ENCODE results near the gene SAP30BP.
A peak's percentile ranks its signal among the peaks of the same experiment; 100 is the strongest.

The SAP30BP gene

GRCh38 chr17:75712446-75712845, 45.3 kb downstream of the SAP30BP start:
- peaks cover 0 to 10% (median 2%) of the 10 kb centered on the region in 4 experiments for H3K4me1 ChIP-seq (ENCODE audit: control extremely low read depth in 1 of 4, control insufficient read depth in 4 of 4, insufficient read depth in 4 of 4, low read length in 3 of 4)
- WGBS (ENCODE audit: insufficient coverage) = no CpG with 5 or more reads among the region's 2 CpGs
- CTCF ChIA-PET = interaction anchor here (1.3 to 1.6 kb wide), 2 partner anchors 8 to 87 kb away, joined by 3 to 4 read pairs; no protein-coding TSS in a partner anchor
- no peak overlapping the region for H3K4me3 ChIP-seq (ENCODE audit: control insufficient read depth in 1 of 7, extremely low read depth in 1 of 7, insufficient read depth in 4 of 7, low read depth in 2 of 7, low read length in 6 of 7)
- POLR2A ChIA-PET = no interaction called here
- no peak for DNase-seq
- no peaks in the 10 kb centered on the region for H3K27me3 ChIP-seq (replicated peaks in 2 of 5; ENCODE audit: control insufficient read depth in 4 of 5, insufficient read depth in 5 of 5, low read length in 4 of 5)
- no peak overlapping the region for H3K27ac ChIP-seq (ENCODE audit: insufficient read depth in 1 of 2, low read depth in 1 of 2, low read length in 2 of 2, poor library complexity in 1 of 2, severe bottlenecking in 2 of 2)
- no peaks in the 10 kb centered on the region for H3K9me3 ChIP-seq (ENCODE audit: control extremely low read depth in 1 of 5, control insufficient read depth in 4 of 5, insufficient read depth in 2 of 5, low read depth in 1 of 5, low read length in 4 of 5)
- H3K36me3 ChIP-seq (ENCODE audit: control insufficient read depth in 4 of 4, insufficient read depth in 4 of 4, low read length in 3 of 4) = peaks cover 0 to 13% (median 9%) of the 10 kb centered on the region in 4 experiments

- H3K4me1 ChIP-seq (ENCODE audit: control extremely low read depth in 1 of 4, control insufficient read depth in 4 of 4, insufficient read depth in 4 of 4, low read length in 3 of 4) = peaks cover 0 to 10% (median 8%) of the 10 kb centered on the region in 4 experiments
- ChIA-PET CTCF (interaction anchor here (1.0 to 2.9 kb wide), 3 partner anchors 12 to 30 kb away, joined by 3 to 9 read pairs (median 3); no protein-coding TSS in a partner anchor), POLR2A (no interaction called here)
- no peak overlapping the region for H3K27ac ChIP-seq (ENCODE audit: insufficient read depth in 1 of 2, low read depth in 1 of 2, low read length in 2 of 2, poor library complexity in 1 of 2, severe bottlenecking in 2 of 2)
- H3K27me3 ChIP-seq (replicated peaks in 2 of 5; ENCODE audit: control insufficient read depth in 4 of 5, insufficient read depth in 5 of 5, low read length in 4 of 5) = peaks cover 0 to 24% (median 20%) of the 10 kb centered on the region in 5 experiments
- DNase-seq = no peak
- no peaks in the 10 kb centered on the region for H3K36me3 ChIP-seq (ENCODE audit: control insufficient read depth in 4 of 4, insufficient read depth in 4 of 4, low read length in 3 of 4)
- 100% methylated on average over 1 of the region's 2 CpGs for WGBS (ENCODE audit: insufficient coverage)
- no peaks in the 10 kb centered on the region for H3K9me3 ChIP-seq (ENCODE audit: control extremely low read depth in 1 of 5, control insufficient read depth in 4 of 5, insufficient read depth in 2 of 5, low read depth in 1 of 5, low read length in 4 of 5)
- no peak overlapping the region for H3K4me3 ChIP-seq (ENCODE audit: control insufficient read depth in 1 of 7, extremely low read depth in 1 of 7, insufficient read depth in 4 of 7, low read depth in 2 of 7, low read length in 6 of 7)
Observed at GRCh38 chr17:75719732-75720131, 52.6 kb downstream of the SAP30BP start.

- H3K27ac ChIP-seq (ENCODE audit: insufficient read depth in 1 of 2, low read depth in 1 of 2, low read length in 2 of 2, poor library complexity in 1 of 2, severe bottlenecking in 2 of 2) = no peak within 1 kb of the TSS
- WGBS (ENCODE audit: insufficient coverage) = 3% methylated on average over 52 of the region's 70 CpGs
- no peaks in the 10 kb centered on the region for H3K36me3 ChIP-seq (ENCODE audit: control insufficient read depth in 4 of 4, insufficient read depth in 4 of 4, low read length in 3 of 4)
- CTCF ChIA-PET = interaction anchor here (1.0 to 1.6 kb wide), 4 partner anchors 13 to 103 kb away, joined by 3 to 5 read pairs (median 3); no protein-coding TSS in a partner anchor
- H3K9me3 ChIP-seq (ENCODE audit: control extremely low read depth in 1 of 5, control insufficient read depth in 4 of 5, insufficient read depth in 2 of 5, low read depth in 1 of 5, low read length in 4 of 5) = no peaks in the 10 kb centered on the region
- peaks cover 0 to 24% (median 20%) of the 10 kb centered on the region in 5 experiments for H3K27me3 ChIP-seq (replicated peaks in 2 of 5; ENCODE audit: control insufficient read depth in 4 of 5, insufficient read depth in 5 of 5, low read length in 4 of 5)
- H3K4me1 ChIP-seq (ENCODE audit: control extremely low read depth in 1 of 4, control insufficient read depth in 4 of 4, insufficient read depth in 4 of 4, low read length in 3 of 4) = peaks cover 0 to 10% (median 8%) of the 10 kb centered on the region in 4 experiments
- peak; percentile 13 to 57 (median 31) for DNase-seq
- POLR2A ChIA-PET = interaction anchor here (0.6 to 0.7 kb wide), 2 partner anchors 9 to 10 kb away, joined by 3 to 4 read pairs; no protein-coding TSS in a partner anchor
- peak within 1 kb of the TSS; percentile 40 to 73 (median 53) for H3K4me3 ChIP-seq (ENCODE audit: control insufficient read depth in 1 of 7, extremely low read depth in 1 of 7, insufficient read depth in 4 of 7, low read depth in 2 of 7, low read length in 6 of 7)
Observed at GRCh38 chr17:75720656-75721462, 53.7 kb downstream of the SAP30BP start, which contains the start of gene ITGB4. TSS of gene ITGB4 (plus strand) at chr17:75721459. CDS start at chr17:75724704, 3,245 bp downstream.

- POLR2A ChIA-PET = no interaction called here
- CTCF ChIA-PET = interaction anchor here (1.0 to 1.6 kb wide), 4 partner anchors 16 to 104 kb away, joined by 3 to 5 read pairs (median 4); no protein-coding TSS in a partner anchor
Observed at GRCh38 chr17:75721463-75722011, 54.4 kb downstream of the SAP30BP start.

GRCh38 chr17:75722076-75722475, 54.9 kb downstream of the SAP30BP start:
- Histone ChIP-seq H3K27me3 (replicated peaks in 2 of 5; ENCODE audit: control insufficient read depth in 4 of 5, insufficient read depth in 5 of 5, low read length in 4 of 5) (peaks cover 0 to 24% (median 20%) of the 10 kb centered on the region in 5 experiments), H3K36me3 (ENCODE audit: control insufficient read depth in 4 of 4, insufficient read depth in 4 of 4, low read length in 3 of 4) (no peaks in the 10 kb centered on the region), H3K9me3 (ENCODE audit: control extremely low read depth in 1 of 5, control insufficient read depth in 4 of 5, insufficient read depth in 2 of 5, low read depth in 1 of 5, low read length in 4 of 5) (no peaks in the 10 kb centered on the region), H3K4me3 (ENCODE audit: control insufficient read depth in 1 of 7, extremely low read depth in 1 of 7, insufficient read depth in 4 of 7, low read depth in 2 of 7, low read length in 6 of 7) (no peak overlapping the region), H3K4me1 (ENCODE audit: control extremely low read depth in 1 of 4, control insufficient read depth in 4 of 4, insufficient read depth in 4 of 4, low read length in 3 of 4) (peaks cover 0 to 10% (median 8%) of the 10 kb centered on the region in 4 experiments), H3K27ac (ENCODE audit: insufficient read depth in 1 of 2, low read depth in 1 of 2, low read length in 2 of 2, poor library complexity in 1 of 2, severe bottlenecking in 2 of 2) (no peak overlapping the region)
- no peak for DNase-seq
- POLR2A ChIA-PET = no interaction called here
- CTCF ChIA-PET = interaction anchor here (1.0 to 1.5 kb wide), 3 partner anchors 16 to 40 kb away, joined by 3 to 5 read pairs (median 3); no protein-coding TSS in a partner anchor
- WGBS (ENCODE audit: insufficient coverage) = 98% methylated on average over 5 of the region's 5 CpGs

More at GRCh38 chr17:75721463-75722011, 54.4 kb downstream of the SAP30BP start:
- Histone ChIP-seq H3K4me1 (ENCODE audit: control extremely low read depth in 1 of 4, control insufficient read depth in 4 of 4, insufficient read depth in 4 of 4, low read length in 3 of 4) (peaks cover 0 to 10% (median 8%) of the 10 kb centered on the region in 4 experiments), H3K9me3 (ENCODE audit: control extremely low read depth in 1 of 5, control insufficient read depth in 4 of 5, insufficient read depth in 2 of 5, low read depth in 1 of 5, low read length in 4 of 5) (no peaks in the 10 kb centered on the region), H3K36me3 (ENCODE audit: control insufficient read depth in 4 of 4, insufficient read depth in 4 of 4, low read length in 3 of 4) (no peaks in the 10 kb centered on the region), H3K27ac (ENCODE audit: insufficient read depth in 1 of 2, low read depth in 1 of 2, low read length in 2 of 2, poor library complexity in 1 of 2, severe bottlenecking in 2 of 2) (no peak overlapping the region), H3K27me3 (replicated peaks in 2 of 5; ENCODE audit: control insufficient read depth in 4 of 5, insufficient read depth in 5 of 5, low read length in 4 of 5) (peaks cover 0 to 24% (median 20%) of the 10 kb centered on the region in 5 experiments), H3K4me3 (ENCODE audit: control insufficient read depth in 1 of 7, extremely low read depth in 1 of 7, insufficient read depth in 4 of 7, low read depth in 2 of 7, low read length in 6 of 7) (peak overlapping the region in 5 of 7 experiments; percentile 19 to 73 (median 42))
- WGBS (ENCODE audit: insufficient coverage) = 36% methylated on average over 29 of the region's 33 CpGs
- no peak for DNase-seq

- Histone ChIP-seq H3K9me3 (ENCODE audit: control extremely low read depth in 1 of 5, control insufficient read depth in 4 of 5, insufficient read depth in 2 of 5, low read depth in 1 of 5, low read length in 4 of 5) (no peaks in the 10 kb centered on the region), H3K4me3 (ENCODE audit: control insufficient read depth in 1 of 7, extremely low read depth in 1 of 7, insufficient read depth in 4 of 7, low read depth in 2 of 7, low read length in 6 of 7) (no peak overlapping the region), H3K27ac (ENCODE audit: insufficient read depth in 1 of 2, low read depth in 1 of 2, low read length in 2 of 2, poor library complexity in 1 of 2, severe bottlenecking in 2 of 2) (no peak overlapping the region), H3K27me3 (replicated peaks in 2 of 5; ENCODE audit: control insufficient read depth in 4 of 5, insufficient read depth in 5 of 5, low read length in 4 of 5) (peaks cover 0 to 24% (median 20%) of the 10 kb centered on the region in 5 experiments), H3K36me3 (ENCODE audit: control insufficient read depth in 4 of 4, insufficient read depth in 4 of 4, low read length in 3 of 4) (no peaks in the 10 kb centered on the region), H3K4me1 (ENCODE audit: control extremely low read depth in 1 of 4, control insufficient read depth in 4 of 4, insufficient read depth in 4 of 4, low read length in 3 of 4) (peaks cover 0 to 10% (median 8%) of the 10 kb centered on the region in 4 experiments)
- POLR2A ChIA-PET = no interaction called here
- 96% methylated on average over 8 of the region's 9 CpGs for WGBS (ENCODE audit: insufficient coverage)
- DNase-seq = no peak
- CTCF ChIA-PET = interaction anchor here (1.0 to 1.1 kb wide), 2 partner anchors 16 to 41 kb away, joined by 3 to 5 read pairs; no protein-coding TSS in a partner anchor
Observed at GRCh38 chr17:75722542-75723095, 55.5 kb downstream of the SAP30BP start.

Measured in common myeloid progenitor, CD34-positive (primary cell).